ENCODE measurements around the gene CFL1.

CFL1 gene

GRCh38 chr11:65865550-65866172 lies 7.7 kb upstream of the CFL1 start:
- CTCF ChIA-PET = interaction anchor here (1.2 to 33.3 kb wide), 3 partner anchors 21 to 154 kb away, joined by 6 to 1090 read pairs (median 364); partner anchors contain the start of genes CCDC85B, FIBP, KAT5 and SART1
- POLR2A ChIA-PET = interaction anchor here (0.6 to 1.5 kb wide), 4 partner anchors 8 to 75 kb away, joined by 3 to 5 read pairs (median 4); partner anchors contain the start of gene FOSL1
- no peak overlapping the region; the same call in 1 of the 2 replicates for H3K4me3 ChIP-seq (ENCODE audit: low read depth, low read length)
- TF ChIP-seq, protein P1, sequence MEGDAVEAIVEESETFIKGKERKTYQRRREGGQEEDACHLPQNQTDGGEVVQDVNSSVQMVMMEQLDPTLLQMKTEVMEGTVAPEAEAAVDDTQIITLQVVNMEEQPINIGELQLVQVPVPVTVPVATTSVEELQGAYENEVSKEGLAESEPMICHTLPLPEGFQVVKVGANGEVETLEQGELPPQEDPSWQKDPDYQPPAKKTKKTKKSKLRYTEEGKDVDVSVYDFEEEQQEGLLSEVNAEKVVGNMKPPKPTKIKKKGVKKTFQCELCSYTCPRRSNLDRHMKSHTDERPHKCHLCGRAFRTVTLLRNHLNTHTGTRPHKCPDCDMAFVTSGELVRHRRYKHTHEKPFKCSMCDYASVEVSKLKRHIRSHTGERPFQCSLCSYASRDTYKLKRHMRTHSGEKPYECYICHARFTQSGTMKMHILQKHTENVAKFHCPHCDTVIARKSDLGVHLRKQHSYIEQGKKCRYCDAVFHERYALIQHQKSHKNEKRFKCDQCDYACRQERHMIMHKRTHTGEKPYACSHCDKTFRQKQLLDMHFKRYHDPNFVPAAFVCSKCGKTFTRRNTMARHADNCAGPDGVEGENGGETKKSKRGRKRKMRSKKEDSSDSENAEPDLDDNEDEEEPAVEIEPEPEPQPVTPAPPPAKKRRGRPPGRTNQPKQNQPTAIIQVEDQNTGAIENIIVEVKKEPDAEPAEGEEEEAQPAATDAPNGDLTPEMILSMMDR (IDR thresholded peaks at IDR 0.05; ENCODE audit: insufficient read depth, low read length, missing control alignments) = no peak
- DNase-seq (ENCODE audit: low read depth, low spot score) = no peak

DNA sequence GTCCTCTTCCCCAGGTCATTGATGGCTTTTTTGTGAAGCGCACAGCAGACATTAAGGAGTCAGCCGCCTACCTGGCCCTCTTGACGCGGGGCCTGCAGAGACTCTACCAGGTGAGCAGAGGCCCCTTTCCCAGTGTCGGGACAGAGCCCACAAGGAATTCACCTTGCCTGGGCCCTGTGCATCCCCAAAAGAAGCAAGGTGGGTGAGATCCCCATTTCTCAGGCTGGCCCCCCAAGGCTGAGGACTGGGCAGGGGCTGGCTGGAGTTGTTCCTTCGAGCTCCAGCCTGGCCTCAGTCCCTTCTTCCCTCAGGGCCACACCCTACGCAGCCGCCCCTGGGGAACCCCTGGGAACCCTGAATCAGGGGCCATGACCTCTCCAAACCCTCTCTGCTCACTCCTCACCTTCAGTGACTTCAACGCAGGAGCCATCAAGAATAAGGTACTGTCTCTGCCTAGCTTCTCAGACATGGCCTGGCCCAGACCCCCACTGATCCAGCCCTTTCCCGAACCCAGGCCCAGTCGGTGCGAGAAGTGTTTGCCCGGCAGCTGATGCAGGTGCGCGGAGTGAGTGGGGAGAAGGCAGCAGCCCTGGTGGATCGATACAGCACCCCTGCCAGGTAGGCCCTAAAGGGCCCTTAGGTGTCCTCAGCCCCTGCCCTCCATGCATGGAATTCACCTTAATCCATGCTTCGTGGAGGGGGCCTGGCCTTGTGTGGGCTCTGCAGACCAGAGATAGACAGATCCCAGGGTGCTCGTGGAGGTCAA lies 6.9 kb upstream of the CFL1 start:
- ChIA-PET CTCF (interaction anchor here (16.6 kb wide), 1 partner anchor 21 kb away, joined by 364 read pairs; the partner anchor contains the start of genes CCDC85B and FIBP), POLR2A (interaction anchor here (0.6 to 1.2 kb wide), 4 partner anchors 9 to 146 kb away, joined by 3 to 5 read pairs (median 4); no protein-coding TSS in a partner anchor)
- no peak overlapping the region; the same call in 1 of the 2 replicates for H3K4me3 ChIP-seq (ENCODE audit: low read depth, low read length)
- TF ChIP-seq, protein P1 (IDR thresholded peaks at IDR 0.05; ENCODE audit: insufficient read depth, low read length, missing control alignments) = no peak
- no peak for DNase-seq (ENCODE audit: low read depth, low spot score)

DNA sequence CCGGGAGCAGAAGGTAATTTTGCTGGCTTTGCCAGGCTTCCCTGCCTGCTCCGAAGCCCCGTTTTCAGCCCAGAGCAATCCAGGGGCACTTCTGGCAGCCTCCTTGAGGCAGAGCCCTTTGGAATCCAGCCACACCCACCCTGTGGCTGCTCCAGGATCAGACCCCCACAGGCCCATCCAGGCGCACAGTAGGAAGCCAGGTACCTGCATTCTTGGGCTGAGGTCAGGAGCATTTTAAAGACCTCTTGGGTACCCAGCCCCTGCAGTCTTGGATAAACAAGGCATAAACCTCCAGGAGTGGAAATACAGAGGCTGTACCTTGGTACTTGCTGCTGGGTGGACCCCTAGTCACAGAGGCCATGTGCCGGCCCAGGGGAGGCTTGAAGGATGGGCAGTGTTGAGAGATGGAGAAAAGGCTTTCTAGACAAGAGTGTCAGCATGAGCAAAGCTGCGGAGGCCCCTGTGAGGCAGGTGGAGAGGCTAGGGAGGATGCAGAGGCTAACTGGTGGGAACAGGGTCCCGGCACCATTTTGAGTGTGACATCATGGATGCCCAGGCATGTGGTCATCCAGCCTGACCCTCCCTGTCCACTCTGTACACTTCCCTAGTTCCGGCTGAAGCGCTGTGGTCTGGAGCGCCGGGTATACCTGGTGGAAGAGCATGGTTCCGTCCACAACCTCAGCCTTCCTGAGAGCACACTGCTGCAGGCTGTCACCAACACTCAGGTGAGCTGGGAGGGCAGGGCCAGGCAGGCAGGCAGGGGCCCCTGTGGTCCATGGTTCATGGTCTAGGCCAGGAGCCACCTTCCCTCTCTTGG lies 6.1 kb upstream of the CFL1 start:
- TF ChIP-seq, protein P1 (IDR thresholded peaks at IDR 0.05; ENCODE audit: insufficient read depth, low read length, missing control alignments) = no peak
- CTCF ChIA-PET = interaction anchor here (0.8 to 16.6 kb wide), 4 partner anchors 7 to 78 kb away, joined by 3 to 364 read pairs (median 90); partner anchors contain the start of genes CCDC85B, EFEMP2 and FIBP
- no peak for DNase-seq (ENCODE audit: low read depth, low spot score)
- POLR2A ChIA-PET = interaction anchor here (0.6 to 1.9 kb wide), 7 partner anchors 8 to 307 kb away, joined by 3 to 14 read pairs (median 4); partner anchors contain the start of genes CCDC85B and KAT5
- no peak overlapping the region for H3K4me3 ChIP-seq (ENCODE audit: low read depth, low read length)

- H3K4me3 ChIP-seq (ENCODE audit: low read depth, low read length) = peak overlapping the region; percentile 8
- POLR2A ChIA-PET = interaction anchor here (0.6 to 1.9 kb wide), 6 partner anchors 8 to 753 kb away, joined by 3 to 14 read pairs (median 4); partner anchors contain the start of genes CCDC85B and KAT5
- no peak for DNase-seq (ENCODE audit: low read depth, low spot score)
- CTCF ChIA-PET = interaction anchor here (0.8 to 6.0 kb wide), 6 partner anchors 8 to 97 kb away, joined by 3 to 174 read pairs (median 4); partner anchors contain the start of gene EFEMP2
- TF ChIP-seq, protein P1 (IDR thresholded peaks at IDR 0.05; ENCODE audit: insufficient read depth, low read length, missing control alignments) = no peak
Measured at GRCh38 chr11:65862941-65863888, 5.2 kb upstream of the CFL1 start.

GRCh38 chr11:65862191-65862735 lies 4.3 kb upstream of the CFL1 start:
- ChIA-PET POLR2A (interaction anchor here (1.2 to 1.9 kb wide), 4 partner anchors 9 to 752 kb away, joined by 3 to 14 read pairs (median 6); partner anchors contain the start of gene CCDC85B), CTCF (interaction anchor here (1.0 to 6.0 kb wide), 4 partner anchors 9 to 98 kb away, joined by 3 to 174 read pairs (median 43); partner anchors contain the start of genes EFEMP2 and FIBP)
- H3K4me3 ChIP-seq (ENCODE audit: low read depth, low read length) = peak overlapping the region; percentile 95
- DNase-seq (ENCODE audit: low read depth, low spot score) = no peak
- TF ChIP-seq, protein P1 (IDR thresholded peaks at IDR 0.05; ENCODE audit: insufficient read depth, low read length, missing control alignments) = no peak
